Caki2 (cell line): ENCODE results near the gene OR10H5. TPM values are rescaled to one million over a fixed set of nuclear protein-coding genes. Genes with fewer than 3 reads are reported as not detected.
"Not testable (repeated sequence)": the region's sequence is repeated elsewhere in the genome, so short reads cannot be mapped to it uniquely, and the experiment has no call there.

ENCODE experiments used
- DNase-seq: peaks from one replicate; pipeline ENCODE4 v3.0.0-alpha.2; 2015; ENCODE audit warnings: low read depth
- in situ Hi-C: cut with HindIII; loops from 2 replicates; pipeline ENCODE4 v1.10.0; 2016; ENCODE audit warnings: low sequenced_read_pairs, low pct_unique_long_range_greater_than_20kb, mixed read lengths
- total RNA-seq: library from RNA; depleted of rRNA; stranded (reverse); fragments of >200 nt; shearing (Covaris generic); gene quantifications from 2 replicates; pipeline ENCODE4 v1.2.3, GENCODE V29; 2014; ENCODE audit warnings: low replicate concordance; rRNA removed

The OR10H5 gene
- total RNA-seq: not detected in 2 replicates

GRCh38 chr19:15787611-15788155 is at the start of gene OR10H5:
Gene OR10H5 (plus strand): TSS chr19:15787661. CDS start chr19:15794049, 6,388 bp downstream.
- in situ Hi-C loops: no loop called here
- no peak for DNase-seq

- no peak for DNase-seq
- in situ Hi-C loops: no loop called here
Observed at GRCh38 chr19:15737722-15738121, 49.7 kb upstream of the OR10H5 start, which contains the start of gene OR10H3. Gene OR10H3 (plus strand): TSS chr19:15737985. CDS start chr19:15741393, 3,408 bp downstream.

DNA sequence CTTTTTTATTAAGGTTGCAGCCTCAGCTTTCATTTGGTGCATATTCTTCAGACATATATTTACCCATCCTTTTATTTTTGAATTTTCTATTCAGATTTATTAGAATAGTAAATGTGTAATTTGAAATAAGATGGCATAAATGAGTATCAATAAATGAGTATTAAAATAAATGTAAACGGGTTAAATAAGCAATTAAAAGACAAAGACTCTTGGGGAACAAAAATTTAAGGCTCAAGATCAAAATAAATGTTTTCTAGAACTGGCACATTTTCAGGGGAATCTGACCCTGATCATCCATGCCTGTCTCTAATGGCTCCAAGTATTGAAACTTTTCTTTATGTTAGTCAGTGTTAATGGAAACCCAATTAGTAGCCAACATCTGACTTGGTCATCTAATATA is 46.7 kb upstream of the OR10H5 start:
- in situ Hi-C loops: no loop called here
- DNase-seq: no peak

GRCh38 chr19:15748239-15748638 is 39.2 kb upstream of the OR10H5 start:
- in situ Hi-C loops: no loop called here
- no peak for DNase-seq

DNA sequence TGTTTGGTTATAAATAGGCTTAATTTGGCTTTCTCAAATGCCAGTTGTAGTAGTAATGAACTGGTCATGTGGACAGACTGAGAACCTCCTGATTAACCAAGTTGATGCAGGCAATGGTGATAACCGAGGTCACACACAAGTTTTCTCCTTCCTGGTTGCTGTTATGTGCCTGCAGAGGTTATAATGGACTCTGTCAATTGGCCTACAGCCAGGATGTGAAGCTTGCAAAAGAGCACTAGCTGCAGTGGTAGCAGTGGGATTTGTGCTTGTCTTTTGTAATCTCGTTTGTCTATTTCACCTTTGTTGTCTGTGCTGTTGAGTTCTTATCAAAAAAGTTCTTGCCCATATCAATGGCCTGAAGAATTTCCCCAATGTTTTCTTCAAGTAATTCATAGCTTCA is 29.1 kb upstream of the OR10H5 start:
- in situ Hi-C loops: no loop called here
- no peak for DNase-seq

- DNase-seq: no peak
- in situ Hi-C loops: no loop called here
Observed at GRCh38 chr19:15759962-15760565, 27.4 kb upstream of the OR10H5 start.

DNA sequence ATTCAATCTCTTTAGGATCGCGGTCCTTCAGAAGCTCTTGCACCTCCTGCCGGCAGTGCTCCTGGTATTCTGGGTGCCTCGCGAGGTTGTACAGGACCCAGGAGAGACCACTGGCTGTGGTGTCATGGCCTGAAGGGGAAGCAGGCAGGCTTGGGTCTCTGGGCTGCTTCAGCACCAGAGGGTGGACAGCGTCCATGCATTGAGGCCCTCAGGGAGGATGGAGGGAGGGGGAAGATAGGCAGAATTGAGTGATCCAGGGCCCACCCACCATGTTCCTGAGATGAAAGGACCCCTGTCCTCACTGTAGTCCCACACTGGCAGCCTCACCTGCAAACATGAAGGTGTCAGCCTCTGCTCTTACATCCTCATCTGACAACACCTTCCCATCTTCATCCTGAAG is 17.9 kb upstream of the OR10H5 start:
- peak; percentile 10 for DNase-seq

DNA sequence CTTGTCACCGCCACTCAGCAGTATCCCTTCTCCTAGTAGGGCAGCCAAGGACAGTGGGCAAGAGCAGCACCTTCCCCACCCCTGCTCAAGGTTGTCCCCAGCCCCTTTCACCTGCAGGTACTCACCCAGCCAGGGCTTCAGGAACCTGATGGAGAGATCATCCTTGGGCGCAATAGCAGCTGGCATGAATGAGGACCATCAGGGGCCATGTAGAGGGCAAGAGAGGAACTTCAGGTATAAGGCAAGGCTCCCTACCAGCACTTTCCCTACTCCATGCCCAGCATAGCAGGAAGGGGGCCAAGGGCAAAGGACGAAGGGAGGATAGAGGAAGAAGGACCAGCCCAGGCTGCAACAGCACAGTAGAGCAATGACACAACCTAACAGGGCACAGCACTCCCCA is 13.3 kb upstream of the OR10H5 start:
- in situ Hi-C loops, DNase-seq: not testable (repeated sequence)

More for the DNA sequence above, 17.9 kb upstream of the OR10H5 start:
- in situ Hi-C loops: no loop called here

- DNase-seq: no peak
- in situ Hi-C loops: no loop called here
Observed at GRCh38 chr19:15775249-15775648, 12.2 kb upstream of the OR10H5 start.

- in situ Hi-C loops: no loop called here
- DNase-seq: no peak
Observed at GRCh38 chr19:15776264-15776663, 11.2 kb upstream of the OR10H5 start.

DNA sequence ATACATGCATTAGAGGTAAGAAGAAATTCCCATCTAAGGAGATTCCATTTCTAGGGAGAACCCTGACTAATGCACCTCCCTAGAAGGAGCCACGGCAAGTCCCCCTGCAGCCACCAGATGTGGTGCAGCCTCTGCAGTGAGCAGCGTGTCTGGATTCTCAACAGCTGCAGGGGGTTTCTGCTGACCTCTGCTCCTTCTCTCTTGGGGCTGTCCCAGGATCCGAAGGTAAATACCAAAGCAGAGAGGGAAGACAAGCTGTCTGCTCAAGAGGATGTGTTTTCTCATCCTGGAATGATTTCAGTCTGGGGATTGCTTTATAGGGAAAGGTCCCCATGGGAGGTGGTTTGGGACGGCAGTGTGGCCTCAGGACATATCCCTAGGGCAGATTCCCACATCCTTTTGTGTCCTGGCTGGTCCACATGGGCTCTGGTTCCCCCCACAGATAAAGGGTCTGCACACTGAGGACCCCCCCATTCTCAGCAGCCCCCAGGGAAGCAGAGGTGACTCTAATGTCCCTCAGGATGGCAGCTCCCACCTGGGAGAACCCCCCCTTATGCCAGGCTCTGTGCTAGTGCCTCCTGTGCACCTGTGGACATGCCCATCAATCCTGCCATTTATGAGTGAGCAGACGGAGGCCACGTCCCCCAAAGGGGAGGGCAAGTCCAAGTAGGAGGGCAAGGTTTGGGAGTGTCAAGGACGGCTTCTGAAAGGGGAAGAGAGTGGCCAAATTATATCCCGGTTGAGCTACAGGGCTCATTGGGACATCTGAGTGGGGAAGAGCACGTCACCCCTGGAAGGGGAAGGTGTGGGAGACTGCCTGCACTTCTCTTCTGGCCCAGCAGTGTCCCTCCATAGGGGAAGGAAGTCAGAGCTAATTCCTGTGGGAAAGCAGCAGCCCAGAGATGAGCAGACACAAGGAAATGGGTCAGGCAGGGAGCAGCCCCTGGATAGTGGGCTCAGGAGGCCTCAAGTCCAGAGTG is 10.2 kb upstream of the OR10H5 start:
- DNase-seq: no peak
- in situ Hi-C loops: no loop called here

- in situ Hi-C loops: no loop called here
- DNase-seq: peak; percentile 8
Observed at GRCh38 chr19:15779756-15780476, 7.5 kb upstream of the OR10H5 start.

DNA sequence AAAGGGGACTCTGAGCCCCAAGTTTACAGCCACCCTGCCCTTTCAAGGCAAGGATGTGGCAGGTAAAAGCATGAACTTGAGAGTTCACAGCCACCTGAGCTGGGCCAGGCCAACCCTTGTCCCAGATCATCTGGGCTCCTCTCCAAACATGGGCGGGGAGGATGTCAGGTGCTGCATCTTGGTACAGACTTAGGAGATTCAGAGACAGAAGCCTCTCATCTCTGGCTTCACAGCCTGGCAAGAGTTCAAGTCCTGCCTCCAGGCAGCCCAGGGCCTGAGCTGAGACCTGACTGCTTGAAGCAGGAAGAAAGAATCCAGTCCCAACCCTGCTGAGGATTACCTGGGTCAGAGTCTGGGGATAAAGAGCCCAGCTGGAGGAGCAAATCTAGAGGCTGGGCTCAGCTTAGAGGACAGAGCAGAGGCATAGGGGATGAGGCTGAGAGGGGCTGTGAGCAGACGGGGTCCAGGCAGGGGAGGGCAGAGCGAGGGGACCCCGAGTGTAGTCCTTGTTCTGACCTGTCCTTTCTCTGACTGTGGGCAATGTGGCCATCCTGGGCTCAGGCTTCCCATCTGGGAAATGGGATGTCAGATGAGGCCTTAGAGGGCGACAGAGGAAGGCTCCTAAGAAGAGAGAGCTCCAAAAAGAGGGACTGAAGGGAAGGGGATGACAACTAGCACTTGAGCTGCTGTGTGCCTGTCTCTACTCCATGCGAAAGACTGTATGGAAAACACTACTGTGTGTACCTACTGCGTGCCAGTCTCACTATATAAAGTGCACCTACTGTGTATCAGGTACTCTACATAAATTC is 6.6 kb upstream of the OR10H5 start:
- in situ Hi-C loops: no loop called here
- no peak for DNase-seq

DNA sequence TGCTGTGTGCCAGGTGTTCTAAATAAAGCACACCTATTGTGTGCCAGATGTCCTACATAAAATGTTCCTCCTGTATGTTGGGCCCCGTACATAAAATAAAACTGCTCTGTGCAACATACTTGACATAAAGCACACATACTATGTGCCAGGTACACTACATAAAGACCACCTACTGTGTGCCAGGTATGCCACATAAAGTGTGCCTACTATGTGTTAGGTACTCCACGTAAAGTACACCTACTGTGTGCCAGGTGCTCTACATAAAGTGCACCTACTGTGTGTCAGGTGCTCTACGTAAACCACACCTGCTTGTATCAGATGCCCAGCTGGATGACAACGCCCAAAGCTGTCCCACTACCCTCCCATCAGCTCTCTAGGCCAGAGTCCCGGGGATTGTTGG is 5.8 kb upstream of the OR10H5 start:
- in situ Hi-C loops: no loop called here
- DNase-seq: no peak

DNA sequence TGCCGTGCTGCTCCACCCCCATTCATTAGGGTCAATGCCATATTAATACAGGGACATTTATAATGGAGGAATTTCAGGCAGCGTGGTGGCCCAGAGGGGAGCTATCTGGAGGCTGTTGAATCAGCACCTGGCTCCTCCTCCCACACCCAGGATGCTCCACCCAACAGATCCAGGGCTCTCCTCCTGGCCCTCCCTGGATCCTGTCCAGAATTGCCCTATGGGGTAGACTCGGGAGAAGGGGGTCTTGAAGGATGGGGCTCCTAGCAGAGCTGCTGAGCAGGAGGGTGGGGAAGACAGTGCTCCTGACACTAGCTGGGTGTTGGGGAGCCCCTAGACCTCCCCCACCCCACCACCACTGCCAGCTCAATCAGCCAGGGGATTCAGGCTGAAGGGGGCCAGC is 5.2 kb upstream of the OR10H5 start:
- DNase-seq: no peak
- in situ Hi-C loops: no loop called here

GRCh38 chr19:15782896-15783295 is 4.6 kb upstream of the OR10H5 start:
- in situ Hi-C loops, DNase-seq: not testable (repeated sequence)

DNA sequence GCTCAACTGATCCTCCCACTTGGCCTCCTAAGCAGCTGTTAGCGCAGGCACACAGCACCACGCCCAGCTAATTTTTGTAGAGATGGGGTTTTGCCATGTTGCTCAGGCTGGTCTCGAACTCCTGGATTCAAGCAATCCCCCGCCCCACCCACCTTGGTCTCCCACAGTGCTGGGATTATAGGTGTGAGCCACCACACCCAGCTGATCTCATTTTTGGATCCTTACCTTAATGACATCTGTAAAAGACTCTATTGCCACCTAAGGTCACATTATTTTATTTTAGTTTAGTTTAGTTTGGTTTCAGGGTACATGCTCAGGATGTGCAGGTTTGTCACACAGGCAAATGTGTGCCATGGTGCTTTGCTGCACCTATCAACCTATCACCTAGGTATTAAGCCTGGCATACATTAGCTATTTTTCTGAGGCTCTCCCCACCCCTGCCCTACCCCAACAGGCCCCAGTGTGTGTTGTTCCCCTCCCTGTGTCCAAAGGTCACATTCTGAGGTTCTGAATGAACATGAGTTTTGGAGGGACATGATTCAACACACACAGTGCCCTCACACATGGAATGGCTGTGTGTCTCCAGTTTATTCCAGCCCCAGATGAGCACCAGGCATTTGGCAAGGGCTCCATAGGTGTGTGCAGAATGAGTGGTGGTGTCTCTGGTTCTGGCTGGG is 1.3 kb downstream of the OR10H5 start:
- DNase-seq: no peak
- in situ Hi-C loops: no loop called here
